OCI-LY3 (cell line): ENCODE data around the gene KDM1B.

Experiments used
- H2AFZ ChIP-seq: fragments of 200-600, 300-600 bp; shearing (Covaris generic); 2 replicates; pipeline ENCODE4 v1.6.0; 2014; ENCODE audit warnings: antibody characterized with exemption, low read depth, low read length
- H3K27ac ChIP-seq: fragments of 200-600, 300-600 bp; sonication (generic); 2 replicates; pipeline ENCODE4 v1.5.1; 2014; ENCODE audit warnings: mild to moderate bottlenecking, low read length, moderate library complexity, mixed read lengths
- H3K27me3 ChIP-seq: fragments of 200-600, 300-600 bp; sonication (generic); 2 replicates; pipeline ENCODE4 v1.6.1; 2014; ENCODE audit warnings: low read depth, low read length, mixed read lengths
- H3K36me3 ChIP-seq: fragments of 200-600, 300-600 bp; sonication (generic); replicated peaks from 2 replicates; pipeline ENCODE3; 2014; ENCODE audit warnings: low read depth, low read length, mixed read lengths
- H3K4me1 ChIP-seq: fragments of 300-600, 200-600 bp; sonication (generic); 2 replicates; pipeline ENCODE4 v1.6.1; 2014; ENCODE audit warnings: low read length, mixed read lengths
- H3K4me2 ChIP-seq: fragments of 200-600, 300-600 bp; sonication (generic); 2 replicates; pipeline ENCODE4 v1.6.1; 2014; ENCODE audit warnings: low read length, mixed read lengths
- H3K4me3 ChIP-seq: fragments of 300-600, 200-600 bp; sonication (generic); 2 replicates; pipeline ENCODE4 v1.5.1; 2014; ENCODE audit warnings: antibody characterized with exemption, mild to moderate bottlenecking, low read length, moderate library complexity
- H3K79me2 ChIP-seq: fragments of 300-600, 200-600 bp; shearing (Covaris generic); 2 replicates; pipeline ENCODE4 v1.6.1; 2014; ENCODE audit warnings: mild to moderate bottlenecking, low read length, mixed read lengths
- H3K9ac ChIP-seq: fragments of 300-600, 200-600 bp; shearing (Covaris generic); 2 replicates; pipeline ENCODE4 v1.6.0; 2014; ENCODE audit warnings: mild to moderate bottlenecking, low read length, moderate library complexity
- H3K9me3 ChIP-seq: fragments of 200-600, 300-600 bp; shearing (Covaris generic); 2 replicates; pipeline ENCODE4 v1.6.1; 2014; ENCODE audit warnings: low read length, mixed read lengths; ENCODE audit not compliant: insufficient read depth
- H4K20me1 ChIP-seq: fragments of 200-600, 300-600 bp; sonication (generic); 2 replicates; pipeline ENCODE4 v1.6.1; 2016; ENCODE audit warnings: low read length, mixed read lengths; ENCODE audit not compliant: insufficient read depth
- CTCF ChIP-seq: fragments of 200-600, 300-600 bp; sonication (generic); IDR thresholded peaks from 2 replicates; pipeline ENCODE4 v1.5.1; 2014; ENCODE audit warnings: antibody characterized with exemption, low read length, low read depth
- EZH2phosphoT487 ChIP-seq: fragments of 200-600 bp; shearing (Covaris generic); IDR thresholded peaks from 2 replicates; pipeline ENCODE4 v1.6.1; 2018; ENCODE audit warnings: antibody characterized with exemption, mixed run types, low read depth

Gene KDM1B, protein sequence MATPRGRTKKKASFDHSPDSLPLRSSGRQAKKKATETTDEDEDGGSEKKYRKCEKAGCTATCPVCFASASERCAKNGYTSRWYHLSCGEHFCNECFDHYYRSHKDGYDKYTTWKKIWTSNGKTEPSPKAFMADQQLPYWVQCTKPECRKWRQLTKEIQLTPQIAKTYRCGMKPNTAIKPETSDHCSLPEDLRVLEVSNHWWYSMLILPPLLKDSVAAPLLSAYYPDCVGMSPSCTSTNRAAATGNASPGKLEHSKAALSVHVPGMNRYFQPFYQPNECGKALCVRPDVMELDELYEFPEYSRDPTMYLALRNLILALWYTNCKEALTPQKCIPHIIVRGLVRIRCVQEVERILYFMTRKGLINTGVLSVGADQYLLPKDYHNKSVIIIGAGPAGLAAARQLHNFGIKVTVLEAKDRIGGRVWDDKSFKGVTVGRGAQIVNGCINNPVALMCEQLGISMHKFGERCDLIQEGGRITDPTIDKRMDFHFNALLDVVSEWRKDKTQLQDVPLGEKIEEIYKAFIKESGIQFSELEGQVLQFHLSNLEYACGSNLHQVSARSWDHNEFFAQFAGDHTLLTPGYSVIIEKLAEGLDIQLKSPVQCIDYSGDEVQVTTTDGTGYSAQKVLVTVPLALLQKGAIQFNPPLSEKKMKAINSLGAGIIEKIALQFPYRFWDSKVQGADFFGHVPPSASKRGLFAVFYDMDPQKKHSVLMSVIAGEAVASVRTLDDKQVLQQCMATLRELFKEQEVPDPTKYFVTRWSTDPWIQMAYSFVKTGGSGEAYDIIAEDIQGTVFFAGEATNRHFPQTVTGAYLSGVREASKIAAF

GRCh38 chr6:18155150-18155863 lies at the start of gene KDM1B:
Gene KDM1B, plus strand, starts transcription at chr6:18155422. Its CDS starts 4,474 bp downstream, at chr6:18159896.
- Histone ChIP-seq H3K79me2 (peaks cover 3% of the 10 kb centered on the region; the same call in 1 of the 2 replicates), H3K4me3 (peak within 1 kb of the TSS; percentile 95), H3K9me3 (no peaks in the 10 kb centered on the region), H3K36me3 (peaks cover 7% of the 10 kb centered on the region), H4K20me1 (no peaks in the 10 kb centered on the region), H3K4me2 (peak within 1 kb of the TSS; percentile 81), H3K4me1 (peaks cover 27% of the 10 kb centered on the region), H2AFZ (peak within 1 kb of the TSS; percentile 66), H3K9ac (peak within 1 kb of the TSS; percentile 86), H3K27me3 (no peaks in the 10 kb centered on the region), H3K27ac (peak within 1 kb of the TSS; percentile 74)
- TF ChIP-seq EZH2phosphoT487, result no peak
- TF ChIP-seq CTCF, result no peak

GRCh38 chr6:18107061-18107460 lies 48.2 kb upstream of the KDM1B start:
- H3K79me2 ChIP-seq, result no peaks in the 10 kb centered on the region
- H3K4me1 ChIP-seq, result no peaks in the 10 kb centered on the region
- H3K4me2 ChIP-seq, result no peak overlapping the region
- no peaks in the 10 kb centered on the region for H3K27me3 ChIP-seq
- no peak overlapping the region for H3K4me3 ChIP-seq
- no peaks in the 10 kb centered on the region for H4K20me1 ChIP-seq
- H2AFZ ChIP-seq, result no peak overlapping the region
- no peak overlapping the region for H3K9ac ChIP-seq
- H3K27ac ChIP-seq, result no peak overlapping the region
- H3K9me3 ChIP-seq, result no peaks in the 10 kb centered on the region
- TF ChIP-seq EZH2phosphoT487 (no peak), CTCF (no peak)
- H3K36me3 ChIP-seq, result no peaks in the 10 kb centered on the region

DNA sequence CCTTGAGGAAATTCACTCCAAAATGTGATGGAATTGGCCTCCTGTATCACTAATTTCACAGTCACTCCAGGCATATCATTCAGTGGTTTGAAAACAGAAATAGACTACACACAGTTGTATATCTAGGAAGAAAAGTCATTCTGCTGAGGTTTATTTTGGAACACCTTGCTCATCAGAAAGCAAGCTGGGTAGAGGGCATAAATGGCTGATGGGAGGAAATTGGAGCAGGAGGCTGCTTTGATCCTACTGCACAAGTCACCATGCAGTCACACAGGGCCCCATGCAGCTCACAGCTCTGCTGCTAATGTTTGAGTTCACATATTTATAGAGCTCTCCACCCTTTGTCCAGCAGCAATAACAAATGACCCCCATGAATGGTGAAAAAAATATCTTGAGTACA lies 45.1 kb upstream of the KDM1B start:
- no peak overlapping the region for H3K27ac ChIP-seq

More for the DNA sequence above, 45.1 kb upstream of the KDM1B start:
- Histone ChIP-seq H3K79me2 (no peaks in the 10 kb centered on the region), H3K9ac (no peak overlapping the region), H3K4me3 (no peak overlapping the region), H3K9me3 (no peaks in the 10 kb centered on the region), H4K20me1 (no peaks in the 10 kb centered on the region), H2AFZ (no peak overlapping the region), H3K36me3 (no peaks in the 10 kb centered on the region), H3K4me2 (no peak overlapping the region), H3K27me3 (no peaks in the 10 kb centered on the region), H3K4me1 (no peaks in the 10 kb centered on the region)
- TF ChIP-seq EZH2phosphoT487 (no peak), CTCF (no peak)
